Neuronal stem cell (in vitro differentiated cells): Measurements from ENCODE around the gene FAM240A.

Source experiments
- DNase-seq: peaks from one replicate; pipeline ENCODE4 v3.0.0-alpha.2; 2013; ENCODE audit warnings: low spot score
- H2AFZ ChIP-seq: one replicate; pipeline ENCODE4 v1.6.1; 2013; ENCODE audit warnings: mild to moderate bottlenecking, low read length, inconsistent platforms
- H2AK5ac ChIP-seq: 2 replicates; pipeline ENCODE4 v1.6.1; 2013; ENCODE audit warnings: low read depth, mild to moderate bottlenecking, inconsistent platforms, low read length, moderate library complexity, mixed read lengths
- H2BK120ac ChIP-seq: 2 replicates; pipeline ENCODE4 v1.6.1; 2013; ENCODE audit warnings: low read depth, mild to moderate bottlenecking, inconsistent platforms, low read length, moderate library complexity, mixed read lengths
- H2BK12ac ChIP-seq: one replicate; pipeline ENCODE4 v1.6.1; 2013; ENCODE audit warnings: low read length, inconsistent platforms
- H2BK15ac ChIP-seq: 2 replicates; pipeline ENCODE4 v1.6.1; 2013; ENCODE audit warnings: mild to moderate bottlenecking, low read length, inconsistent platforms, mixed read lengths
- H2BK5ac ChIP-seq: one replicate; pipeline ENCODE4 v1.6.1; 2013; ENCODE audit warnings: inconsistent platforms, mild to moderate bottlenecking, low read length, moderate library complexity
- H3K14ac ChIP-seq: one replicate; pipeline ENCODE4 v1.6.1; 2013; ENCODE audit warnings: low read length, inconsistent platforms
- H3K18ac ChIP-seq: 2 replicates; pipeline ENCODE4 v1.6.1; 2013; ENCODE audit warnings: low read length, inconsistent platforms
- H3K23ac ChIP-seq: 2 replicates; pipeline ENCODE4 v1.6.1; 2013; ENCODE audit warnings: low read depth, mild to moderate bottlenecking, mixed read lengths, low read length, inconsistent platforms; ENCODE audit not compliant: poor library complexity
- H3K27ac ChIP-seq: replicated peaks from 3 replicates; pipeline ENCODE4 v1.5.1; 2013; ENCODE audit warnings: low read length, inconsistent platforms
- H3K27me3 ChIP-seq, 3 experiments: 2 replicates each; pipeline ENCODE4 v1.6.1; 2013; ENCODE audit warnings: low read length in 3 of 3, mild to moderate bottlenecking in 2 of 3, inconsistent platforms in 1 of 3, low read depth in 1 of 3, mixed read lengths in 1 of 3, moderate library complexity in 1 of 3; ENCODE audit not compliant: control insufficient read depth in 3 of 3, insufficient read depth in 3 of 3
- H3K36me3 ChIP-seq, 2 donors: replicated peaks in 1 of 2; 2 replicates each; pipeline ENCODE4 v1.6.1; 2013; ENCODE audit warnings: low read length in 2 of 2; ENCODE audit not compliant: control insufficient read depth in 2 of 2, insufficient read depth in 2 of 2
- H3K4ac ChIP-seq: 2 replicates; pipeline ENCODE4 v1.6.1; 2013; ENCODE audit warnings: inconsistent platforms, mild to moderate bottlenecking, low read length, moderate library complexity
- H3K4me1 ChIP-seq, 2 donors: 1 replicate in 1 of 2; 2 replicates in 1 of 2; pipeline ENCODE4 v1.6.1; 2013; ENCODE audit warnings: low read length in 2 of 2, low read depth in 1 of 2; ENCODE audit not compliant: control insufficient read depth in 2 of 2, insufficient read depth in 1 of 2
- H3K4me2 ChIP-seq: one replicate; pipeline ENCODE4 v1.6.1; 2013; ENCODE audit warnings: mild to moderate bottlenecking, low read length, inconsistent platforms; ENCODE audit not compliant: insufficient read depth, poor library complexity, severe bottlenecking
- H3K4me3 ChIP-seq, 2 donors: 2 replicates each; pipeline ENCODE4 v1.5.1; 2013; ENCODE audit warnings: low read length in 2 of 2, mild to moderate bottlenecking in 2 of 2, inconsistent platforms in 1 of 2, moderate library complexity in 1 of 2
- H3K79me1 ChIP-seq: one replicate; pipeline ENCODE4 v1.6.1; 2013; ENCODE audit warnings: low read depth, mild to moderate bottlenecking, inconsistent platforms, low read length, moderate library complexity
- H3K9ac ChIP-seq: one replicate; pipeline ENCODE4 v1.6.1; 2013; ENCODE audit warnings: mild to moderate bottlenecking, low read depth, low read length, inconsistent platforms; ENCODE audit not compliant: poor library complexity
- H3K9me3 ChIP-seq, 2 donors: replicated peaks in 1 of 2; 2 replicates each; pipeline versions ENCODE3 to v1.6.1; 2013; ENCODE audit warnings: low read length in 2 of 2, mild to moderate bottlenecking in 2 of 2, inconsistent platforms in 1 of 2, low read depth in 1 of 2, mixed read lengths in 1 of 2, moderate library complexity in 1 of 2; ENCODE audit not compliant: control insufficient read depth in 2 of 2, insufficient read depth in 1 of 2
- H4K8ac ChIP-seq: one replicate; pipeline ENCODE4 v1.6.1; 2013; ENCODE audit warnings: low read depth, mild to moderate bottlenecking, inconsistent platforms, low read length, moderate library complexity
- H4K91ac ChIP-seq: one replicate; pipeline ENCODE4 v1.6.1; 2013; ENCODE audit warnings: low read length, low read depth, mild to moderate bottlenecking, inconsistent platforms; ENCODE audit not compliant: poor library complexity
- WGBS, 2 donors: extraction: QIAGEN DNeasy Blood & Tissue Kit; methylation state at CpG; one replicate each; pipeline ENCODE4 v1.1.7; 2013; ENCODE audit warnings: missing lambda C conversion rate in 2 of 2, mixed read lengths in 1 of 2; ENCODE audit not compliant: insufficient read length in 2 of 2, insufficient replicate concordance in 1 of 2; ENCODE audit errors: extremely low coverage in 2 of 2; 5-methylcytosine and 5-hydroxymethylcytosine counted together

The FAM240A gene

GRCh38 chr3:46655271-46655670 lies 42.9 kb downstream of the FAM240A start:
- no peak for DNase-seq
- no peak overlapping the region for H2BK120ac ChIP-seq
- no peak overlapping the region for H3K23ac ChIP-seq
- no peak overlapping the region for H2AK5ac ChIP-seq
- H3K9me3 ChIP-seq, result peaks cover 0 to 2% of the 10 kb centered on the region in 2 donors
- no peak overlapping the region for H2BK12ac ChIP-seq
- H4K8ac ChIP-seq, result no peak overlapping the region
- H3K9ac ChIP-seq, result no peak overlapping the region
- no peak overlapping the region for H3K18ac ChIP-seq
- no CpG with 5 or more reads among the region's 6 CpGs for WGBS, 2 donors
- no peaks in the 10 kb centered on the region for H3K27me3 ChIP-seq
- H3K79me1 ChIP-seq, result peaks cover 2% of the 10 kb centered on the region
- H2AFZ ChIP-seq, result no peak overlapping the region
- no peak overlapping the region for H3K4me2 ChIP-seq
- H3K4me1 ChIP-seq, result peaks cover 0 to 7% of the 10 kb centered on the region in 2 donors
- no peak overlapping the region for H3K4me3 ChIP-seq
- H4K91ac ChIP-seq, result no peak overlapping the region
- H3K27ac ChIP-seq, result no peak overlapping the region
- no peak overlapping the region for H3K14ac ChIP-seq
- no peak overlapping the region for H3K4ac ChIP-seq
- H2BK15ac ChIP-seq, result no peak overlapping the region
- no peaks in the 10 kb centered on the region for H3K36me3 ChIP-seq
- no peak overlapping the region for H2BK5ac ChIP-seq

GRCh38 chr3:46656778-46657556 lies 44.6 kb downstream of the FAM240A start:
- no peak overlapping the region for H3K9ac ChIP-seq
- H3K4ac ChIP-seq, result no peak overlapping the region
- no peak for DNase-seq
- H2BK12ac ChIP-seq, result no peak overlapping the region
- H2AK5ac ChIP-seq, result no peak overlapping the region
- no peak overlapping the region for H3K18ac ChIP-seq
- no CpG with 5 or more reads among the region's 9 CpGs for WGBS, 2 donors
- peaks cover 0 to 2% of the 10 kb centered on the region in 2 donors for H3K9me3 ChIP-seq
- H3K4me3 ChIP-seq, result no peak overlapping the region
- H3K4me2 ChIP-seq, result no peak overlapping the region
- H3K23ac ChIP-seq, result no peak overlapping the region
- no peak overlapping the region for H3K14ac ChIP-seq
- no peak overlapping the region for H2AFZ ChIP-seq
- H2BK5ac ChIP-seq, result no peak overlapping the region
- no peaks in the 10 kb centered on the region for H3K36me3 ChIP-seq
- no peak overlapping the region for H2BK120ac ChIP-seq
- no peaks in the 10 kb centered on the region for H3K27me3 ChIP-seq
- H2BK15ac ChIP-seq, result no peak overlapping the region
- H3K4me1 ChIP-seq, result peaks cover 0 to 21% of the 10 kb centered on the region in 2 donors
- no peak overlapping the region for H3K27ac ChIP-seq
- peaks cover 2% of the 10 kb centered on the region for H3K79me1 ChIP-seq
- H4K91ac ChIP-seq, result no peak overlapping the region
- no peak overlapping the region for H4K8ac ChIP-seq

GRCh38 chr3:46659285-46659684 lies 47.0 kb downstream of the FAM240A start:
- Histone ChIP-seq H3K27ac (no peak overlapping the region), H3K4me1 (peaks cover 0 to 42% of the 10 kb centered on the region in 2 donors), H3K36me3 (no peaks in the 10 kb centered on the region), H3K4ac (no peak overlapping the region), H2BK120ac (no peak overlapping the region), H3K4me3 (no peak overlapping the region), H2BK15ac (no peak overlapping the region), H3K23ac (peak overlapping the region; percentile 40), H3K79me1 (peaks cover 2% of the 10 kb centered on the region), H2AK5ac (no peak overlapping the region), H2BK5ac (no peak overlapping the region), H3K18ac (peak overlapping the region; percentile 72), H3K14ac (no peak overlapping the region), H3K4me2 (no peak overlapping the region), H2AFZ (no peak overlapping the region), H3K9ac (no peak overlapping the region), H4K8ac (no peak overlapping the region), H3K9me3 (no peaks in the 10 kb centered on the region), H2BK12ac (no peak overlapping the region), H4K91ac (no peak overlapping the region), H3K27me3 (peaks cover 0 to 6% (median 0%) of the 10 kb centered on the region in 3 experiments)
- WGBS, 2 donors, result no CpG with 5 or more reads among the region's 8 CpGs
- DNase-seq, result no peak

GRCh38 chr3:46660003-46660402 lies 47.7 kb downstream of the FAM240A start:
- H3K4me1 ChIP-seq, result peaks cover 0 to 42% of the 10 kb centered on the region in 2 donors
- H3K4me2 ChIP-seq, result no peak overlapping the region
- H3K14ac ChIP-seq, result no peak overlapping the region
- H3K23ac ChIP-seq, result no peak overlapping the region
- H3K9me3 ChIP-seq, result no peaks in the 10 kb centered on the region
- no peak overlapping the region for H4K8ac ChIP-seq
- H2BK12ac ChIP-seq, result peak overlapping the region; percentile 36
- peaks cover 2% of the 10 kb centered on the region for H3K79me1 ChIP-seq
- H2AK5ac ChIP-seq, result no peak overlapping the region
- no peak overlapping the region for H3K27ac ChIP-seq
- peaks cover 0 to 6% (median 0%) of the 10 kb centered on the region in 3 experiments for H3K27me3 ChIP-seq
- H3K4me3 ChIP-seq, result no peak overlapping the region
- H3K9ac ChIP-seq, result no peak overlapping the region
- H2AFZ ChIP-seq, result no peak overlapping the region
- no peak for DNase-seq
- H3K36me3 ChIP-seq, result no peaks in the 10 kb centered on the region
- no peak overlapping the region for H3K18ac ChIP-seq
- H4K91ac ChIP-seq, result no peak overlapping the region
- H2BK5ac ChIP-seq, result no peak overlapping the region
- H2BK120ac ChIP-seq, result no peak overlapping the region
- WGBS, 2 donors, result no CpG with 5 or more reads among the region's 6 CpGs
- H3K4ac ChIP-seq, result no peak overlapping the region
- peak overlapping the region; percentile 46 for H2BK15ac ChIP-seq
